SK-N-MC (cell line): Measurements from ENCODE around the gene RSRC1.

Experiments
- DNase-seq: peaks from one replicate; pipeline ENCODE4 v3.0.0-alpha.2; 2011; ENCODE audit warnings: low read depth, low spot score
- H3K27ac ChIP-seq: fragments of 200-600 bp; sonication (generic); 2 replicates; pipeline ENCODE4 v1.5.1; 2016; ENCODE audit warnings: mixed run types
- H3K36me3 ChIP-seq: fragments of 200-600 bp; sonication (generic); 2 replicates; pipeline ENCODE4 v1.6.1; 2017; ENCODE audit warnings: antibody characterized with exemption, low read length, mixed read lengths; ENCODE audit not compliant: insufficient read depth
- H3K4me3 ChIP-seq: fragments of 200-600 bp; sonication (generic); 2 replicates; pipeline ENCODE4 v1.5.1; 2016
- H3K9ac ChIP-seq: fragments of 200-600 bp; sonication (generic); 2 replicates; pipeline ENCODE4 v1.8.0; 2017; ENCODE audit warnings: mixed run types, mixed read lengths; ENCODE audit not compliant: insufficient read length
- H3K9me3 ChIP-seq: fragments of 200-600 bp; sonication (generic); 2 replicates; pipeline ENCODE4 v1.6.1; 2017; ENCODE audit warnings: low read depth, mild to moderate bottlenecking, antibody characterized with exemption, low read length, moderate library complexity, mixed read lengths
- EZH2 ChIP-seq: fragments of 200-600 bp; sonication (generic); IDR thresholded peaks from one replicate; pipeline ENCODE4 v1.6.1; 2017; ENCODE audit warnings: antibody characterized with exemption
- FOXP2 ChIP-seq: optimal IDR thresholded peaks from 2 replicates; pipeline ENCODE3; 2011; ENCODE audit warnings: mild to moderate bottlenecking, moderate library complexity; ENCODE audit not compliant: insufficient read depth; ENCODE audit errors: extremely low read length, control extremely low read depth
- POLR2AphosphoS5 ChIP-seq: IDR thresholded peaks from 2 replicates; pipeline ENCODE4 v1.6.1; 2012; ENCODE audit warnings: mild to moderate bottlenecking, low read depth, low read length, borderline replicate concordance

The RSRC1 gene

GRCh38 chr3:158272081-158272480, 162.2 kb downstream of the RSRC1 start:
- Histone ChIP-seq H3K9ac (no peak overlapping the region), H3K27ac (no peak overlapping the region), H3K9me3 (peaks cover 15% of the 10 kb centered on the region; the same call in 1 of the 2 replicates), H3K4me3 (no peak overlapping the region), H3K36me3 (0 out of 2 replicates have a peak, but pooled peaks cover 3% of the 10 kb centered on the region)
- no peak for TF ChIP-seq POLR2AphosphoS5
- DNase-seq = no peak

GRCh38 chr3:158273656-158274055, 163.8 kb downstream of the RSRC1 start:
- TF ChIP-seq EZH2 = no peak
- TF ChIP-seq POLR2AphosphoS5 = no peak
- TF ChIP-seq FOXP2 = no peak
- Histone ChIP-seq H3K27ac (no peak overlapping the region), H3K4me3 (no peak overlapping the region), H3K9ac (no peak overlapping the region), H3K36me3 (peaks cover 11% of the 10 kb centered on the region), H3K9me3 (no peaks in the 10 kb centered on the region)
- DNase-seq = no peak

GRCh38 chr3:158278187-158278586, 168.3 kb downstream of the RSRC1 start:
- Histone ChIP-seq H3K4me3 (no peak overlapping the region), H3K9me3 (no peaks in the 10 kb centered on the region), H3K27ac (no peak overlapping the region), H3K9ac (no peak overlapping the region), H3K36me3 (peaks cover 11% of the 10 kb centered on the region)
- TF ChIP-seq POLR2AphosphoS5 (no peak), FOXP2 (no peak), EZH2 (no peak)
- DNase-seq = no peak

GRCh38 chr3:158279609-158280008, 169.7 kb downstream of the RSRC1 start:
- DNase-seq = no peak

GRCh38 chr3:158295771-158296170, 185.9 kb downstream of the RSRC1 start:
- no peak overlapping the region for H3K9ac ChIP-seq
- DNase-seq = no peak
- no peaks in the 10 kb centered on the region; the same call in 1 of the 2 replicates for H3K36me3 ChIP-seq
- no peaks in the 10 kb centered on the region for H3K9me3 ChIP-seq
- TF ChIP-seq EZH2 (no peak), FOXP2 (no peak), POLR2AphosphoS5 (no peak)
- H3K27ac ChIP-seq = no peak overlapping the region
- H3K4me3 ChIP-seq = no peak overlapping the region

More at GRCh38 chr3:158279609-158280008, 169.7 kb downstream of the RSRC1 start:
- H3K36me3 ChIP-seq = peaks cover 9% of the 10 kb centered on the region
- no peak overlapping the region for H3K4me3 ChIP-seq
- TF ChIP-seq EZH2 = no peak
- no peak for TF ChIP-seq POLR2AphosphoS5
- TF ChIP-seq FOXP2 = no peak
- H3K27ac ChIP-seq = no peak overlapping the region
- H3K9me3 ChIP-seq = no peaks in the 10 kb centered on the region
- H3K9ac ChIP-seq = no peak overlapping the region

- TF ChIP-seq FOXP2 = no peak
- no peak for TF ChIP-seq POLR2AphosphoS5
- TF ChIP-seq EZH2 = no peak
- no peaks in the 10 kb centered on the region; the same call in 1 of the 2 replicates for H3K36me3 ChIP-seq
- H3K9me3 ChIP-seq = no peaks in the 10 kb centered on the region
- no peak overlapping the region for H3K4me3 ChIP-seq
- no peak overlapping the region for H3K9ac ChIP-seq
- H3K27ac ChIP-seq = no peak overlapping the region
- no peak for DNase-seq
Observed at GRCh38 chr3:158297940-158298339, 188.1 kb downstream of the RSRC1 start.

- Histone ChIP-seq H3K36me3 (no peaks in the 10 kb centered on the region), H3K4me3 (no peak overlapping the region), H3K9me3 (no peaks in the 10 kb centered on the region), H3K27ac (no peak overlapping the region), H3K9ac (no peak overlapping the region)
- TF ChIP-seq FOXP2 (no peak), EZH2 (no peak), POLR2AphosphoS5 (no peak)
- no peak for DNase-seq
Observed at GRCh38 chr3:158308236-158308928, 198.5 kb downstream of the RSRC1 start.

- H3K36me3 ChIP-seq = no peaks in the 10 kb centered on the region
- DNase-seq = no peak
- no peak overlapping the region for H3K4me3 ChIP-seq
- H3K27ac ChIP-seq = no peak overlapping the region
- no peak for TF ChIP-seq POLR2AphosphoS5
- no peak for TF ChIP-seq FOXP2
- TF ChIP-seq EZH2 = no peak
- no peaks in the 10 kb centered on the region for H3K9me3 ChIP-seq
- H3K9ac ChIP-seq = no peak overlapping the region
Observed at GRCh38 chr3:158312560-158313141, 202.8 kb downstream of the RSRC1 start.
